Activated CD8-positive, alpha-beta memory T cell treated with anti-CD3 and anti-CD28 coated beads, Interleukin-2, amount 50 U/mL, for 24 hours (primary cell): ENCODE results near the gene KIAA1614.
"Not testable (repeated sequence)": the region's sequence is repeated elsewhere in the genome, so short reads cannot be mapped to it uniquely, and the experiment has no call there.

Experiments used
- DNase-seq: peaks from one replicate; pipeline ENCODE4 v3.0.0-alpha.2; 2020; ENCODE audit errors: extremely low read depth

KIAA1614 gene

GRCh38 chr1:180961622-180962021 lies 48.9 kb downstream of the KIAA1614 start:
- no peak for DNase-seq

DNA sequence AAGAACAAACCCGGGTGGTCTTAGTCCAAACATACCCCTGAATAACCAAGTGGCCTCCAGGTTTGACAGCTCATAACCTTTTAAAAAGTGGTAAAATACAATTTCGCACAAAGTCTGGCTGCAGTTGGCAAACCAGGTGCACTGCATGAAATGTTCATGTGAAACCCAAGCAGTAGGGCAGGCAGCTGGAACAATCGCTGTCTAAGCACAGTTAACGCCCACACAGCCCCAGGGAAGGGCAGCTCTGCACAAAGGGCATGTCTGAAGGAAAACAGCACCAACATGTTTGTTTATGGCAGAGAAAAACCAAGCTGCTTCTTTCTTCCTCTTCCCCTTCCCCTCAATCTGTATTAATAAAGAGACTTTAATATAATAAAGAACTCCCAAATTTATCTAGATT lies 49.5 kb downstream of the KIAA1614 start:
- DNase-seq = no peak

DNA sequence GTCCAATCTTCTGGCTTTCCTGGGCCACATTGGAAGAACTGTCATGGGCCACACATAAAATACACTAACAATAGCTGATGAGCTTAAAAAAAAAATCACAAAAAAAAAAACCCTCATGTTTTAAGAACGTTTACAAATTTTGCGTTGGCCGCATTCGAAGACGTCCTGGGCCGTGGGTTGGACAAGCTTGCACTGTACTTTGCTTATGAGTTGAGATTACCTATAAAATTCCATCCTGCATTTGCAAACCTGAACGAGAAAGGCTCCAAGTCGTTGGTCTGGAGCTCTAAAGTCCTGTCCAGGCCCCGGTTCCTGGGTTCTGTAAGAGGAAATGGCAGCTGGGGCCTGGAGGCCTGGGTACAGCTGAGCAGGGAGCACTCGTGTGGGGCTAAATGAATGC lies 51.4 kb downstream of the KIAA1614 start:
- no peak for DNase-seq

- no peak for DNase-seq
Observed at GRCh38 chr1:180964595-180964994, 51.9 kb downstream of the KIAA1614 start.

GRCh38 chr1:180966312-180966711 lies 53.6 kb downstream of the KIAA1614 start:
- DNase-seq = no peak

DNA sequence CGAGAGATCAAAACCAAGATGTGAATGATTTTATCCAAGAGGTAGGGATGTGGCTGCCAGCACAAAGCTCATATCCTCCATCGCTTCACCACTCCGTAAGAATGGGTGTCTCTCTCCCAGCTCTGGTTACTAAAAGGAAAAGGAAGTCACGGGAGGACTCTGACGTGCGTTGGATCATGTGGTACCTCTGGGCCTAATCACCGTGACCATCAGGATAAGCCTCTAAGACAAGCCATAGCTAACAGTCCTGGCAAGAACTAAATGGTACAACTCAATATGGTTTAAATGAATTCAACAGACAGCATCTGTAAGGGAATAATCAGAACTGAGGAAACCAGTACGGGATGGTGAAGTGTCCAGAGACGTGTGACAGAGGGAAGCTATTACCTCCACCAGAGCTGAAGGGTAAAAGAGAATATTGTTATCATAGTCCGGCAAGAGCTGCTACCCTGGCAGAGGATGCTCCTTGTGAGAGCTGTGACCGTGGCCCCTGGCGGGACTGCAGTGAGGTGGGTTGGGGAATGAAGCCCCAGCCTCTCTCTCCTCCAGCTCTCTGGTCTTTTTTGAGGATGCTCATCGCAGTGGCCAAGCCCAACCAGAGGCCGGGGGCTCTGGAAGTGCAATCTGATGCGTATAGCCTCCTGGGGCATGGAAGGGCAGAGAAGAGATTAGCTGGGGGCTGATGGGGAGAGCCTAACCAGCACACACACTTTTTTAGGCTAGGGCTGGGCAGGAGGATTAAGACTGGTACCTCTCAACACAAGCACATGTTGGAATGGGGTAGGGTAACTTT lies 54.2 kb downstream of the KIAA1614 start:
- DNase-seq = no peak

DNA sequence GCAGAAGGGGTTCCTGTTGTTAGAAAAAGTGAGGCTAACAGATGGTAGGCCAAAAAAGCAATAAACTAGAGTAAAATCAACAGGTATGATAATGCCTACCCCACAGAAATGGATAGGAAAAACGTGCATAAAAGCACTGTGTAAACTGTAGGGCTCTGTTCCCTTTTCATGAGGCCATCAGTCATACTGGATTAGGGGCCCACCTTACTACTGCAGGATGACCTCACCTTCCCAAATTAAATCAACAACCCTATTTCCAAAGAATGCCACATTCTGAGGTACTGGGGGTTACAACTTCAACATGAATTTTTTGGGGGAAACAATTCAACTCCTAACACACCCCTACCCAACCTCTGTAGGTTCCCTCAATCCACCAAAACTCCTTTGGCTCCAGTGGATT lies 54.9 kb downstream of the KIAA1614 start:
- no peak for DNase-seq

- not testable (repeated sequence) for DNase-seq
Observed at GRCh38 chr1:180968834-180969233, 56.1 kb downstream of the KIAA1614 start.

GRCh38 chr1:180969434-180969833 lies 56.7 kb downstream of the KIAA1614 start:
- DNase-seq = no peak

- DNase-seq = no peak
Observed at GRCh38 chr1:180970333-180971079, 57.8 kb downstream of the KIAA1614 start.

- no peak for DNase-seq
Observed at GRCh38 chr1:180971273-180971997, 58.7 kb downstream of the KIAA1614 start.

DNA sequence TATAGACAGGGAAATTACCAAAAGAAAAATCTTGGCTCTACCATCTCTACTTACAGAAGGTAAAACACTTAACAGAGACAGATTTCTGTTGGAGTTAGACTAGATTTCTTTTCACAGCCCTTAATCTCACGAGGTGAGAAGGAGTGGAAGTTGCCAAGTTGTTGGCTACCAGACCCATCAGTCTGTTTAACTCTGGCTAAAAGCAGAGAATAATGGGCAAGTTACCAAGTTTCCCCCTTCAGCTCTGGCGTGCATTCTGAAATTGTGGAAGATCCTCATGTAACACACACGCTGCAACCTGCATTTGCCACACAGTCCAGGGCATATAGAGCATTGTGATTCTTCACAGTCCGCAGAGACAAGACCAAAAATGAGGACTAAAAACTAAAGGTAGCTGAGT lies 60.7 kb downstream of the KIAA1614 start:
- DNase-seq = no peak

GRCh38 chr1:180974236-180974635 lies 61.5 kb downstream of the KIAA1614 start:
- no peak for DNase-seq

DNA sequence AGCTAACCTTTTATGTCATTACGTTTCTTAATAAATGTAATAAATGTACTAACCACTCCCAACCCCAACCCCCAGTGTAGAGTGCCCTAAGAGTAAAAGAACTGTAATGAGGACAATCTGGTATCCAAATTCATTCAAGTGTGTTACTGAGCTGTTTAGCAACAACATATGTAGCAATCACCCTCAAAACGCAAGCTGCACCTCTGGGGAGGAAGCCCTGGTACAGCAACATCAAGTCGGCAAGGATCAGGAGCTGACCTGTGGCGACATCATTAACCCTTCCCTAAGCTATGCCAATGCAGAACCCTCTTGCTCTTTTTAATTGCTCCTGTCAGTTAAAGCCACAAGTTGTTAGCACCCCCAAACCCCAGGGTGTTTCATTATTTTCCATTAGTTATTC lies 62.9 kb downstream of the KIAA1614 start:
- DNase-seq = no peak

DNA sequence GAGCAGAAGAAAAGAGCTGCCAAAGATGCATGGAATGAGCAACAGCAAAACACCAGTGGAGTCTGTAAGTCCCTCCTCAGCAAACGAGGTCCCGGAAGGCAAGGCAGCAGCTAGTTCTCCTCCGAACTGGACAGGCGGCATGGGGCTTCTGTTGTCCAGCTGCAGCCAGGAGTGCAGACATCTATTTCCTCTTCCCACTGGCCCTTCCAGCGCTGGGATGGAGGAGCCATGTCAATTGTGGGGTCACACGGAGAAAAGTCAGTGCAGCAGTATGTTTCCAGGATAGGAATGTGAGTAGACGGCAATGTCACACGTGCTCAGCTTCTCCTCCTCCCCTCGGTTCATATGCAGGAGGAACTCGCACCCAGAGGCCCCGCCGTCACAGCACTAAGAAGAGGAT lies 63.5 kb downstream of the KIAA1614 start:
- no peak for DNase-seq

GRCh38 chr1:180976732-180977357 lies 64.1 kb downstream of the KIAA1614 start:
- DNase-seq = no peak

DNA sequence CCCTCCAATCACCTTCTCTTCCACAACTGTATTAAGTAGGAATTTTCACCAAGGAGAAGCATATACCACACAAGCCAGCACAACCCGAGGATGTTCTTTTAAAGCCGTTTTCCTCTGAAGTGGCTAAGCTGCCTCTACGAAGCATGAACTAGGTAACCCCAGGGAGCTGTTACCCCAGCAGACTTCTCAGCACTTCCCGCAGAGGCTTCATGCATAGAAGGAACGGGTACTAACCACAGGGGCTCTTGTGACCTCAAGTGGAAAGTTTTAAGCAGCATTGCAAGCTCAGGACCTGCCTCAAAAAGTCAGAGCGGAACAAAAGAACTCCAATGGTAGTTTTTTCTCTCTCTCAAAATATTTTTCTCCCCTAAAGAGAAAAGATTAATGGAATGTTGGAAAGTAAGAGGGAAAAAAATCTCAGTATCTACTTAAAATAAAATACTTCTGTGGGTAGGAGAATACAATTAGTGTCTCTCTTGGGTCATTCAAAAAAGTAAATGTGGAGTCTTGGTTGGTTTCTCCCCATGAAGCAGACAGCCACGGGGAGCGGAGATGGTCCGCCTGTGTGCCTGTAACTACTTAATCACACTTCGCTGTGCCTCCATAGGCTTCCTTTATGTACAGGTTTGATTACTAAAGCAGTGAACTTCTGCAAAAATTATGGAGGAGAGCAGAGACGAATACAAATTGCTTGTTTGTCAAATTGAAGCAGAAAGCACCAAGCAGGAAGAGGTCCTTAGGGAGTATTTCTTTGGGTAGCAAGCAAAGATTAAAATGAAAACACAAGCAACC lies 69.1 kb downstream of the KIAA1614 start:
- no peak for DNase-seq

GRCh38 chr1:180982422-180982821 lies 69.7 kb downstream of the KIAA1614 start:
- no peak for DNase-seq

GRCh38 chr1:180988253-180988752 lies 75.6 kb downstream of the KIAA1614 start:
- DNase-seq = no peak

GRCh38 chr1:180994262-180994661 lies 81.6 kb downstream of the KIAA1614 start:
- DNase-seq = no peak
